H1 (cell line): ENCODE results near the gene CHMP6. TPM values are rescaled to one million over a fixed set of nuclear protein-coding genes. Genes with fewer than 3 reads are reported as not detected.

ENCODE experiments used
- CTCF ChIA-PET: fragments of 300-600 bp; sonication (Branson Sonifier 250); formaldehyde crosslinking; loops from one replicate; lab custom pipeline; 2021; ENCODE audit not compliant: partially characterized antibody; lab: Charles Lee
- POLR2A ChIA-PET: fragments of 300-600 bp; sonication (Branson Sonifier 250); formaldehyde crosslinking; loops from one replicate; lab custom pipeline; 2021; ENCODE audit warnings: inconsistent platforms; ENCODE audit not compliant: partially characterized antibody; lab: Charles Lee
- DNase-seq, 2 experiments: peaks; one replicate each; pipeline versions ENCODE4 v3.0.0 to v3.0.0-alpha.2; 2010 to 2022; ENCODE audit warnings: low spot score in 2 of 2, low read depth in 1 of 2, mixed read lengths in 1 of 2
- FAIRE-seq: peaks from 2 replicates; lab custom pipeline; 2011; peaks lifted over from hg19 to GRCh38; lab: Jason Lieb, UNC
- H2AFZ ChIP-seq: 2 replicates; pipeline ENCODE4 v1.8.1; 2012; ENCODE audit warnings: low read length, inconsistent platforms
- H2AK5ac ChIP-seq: 2 replicates; pipeline ENCODE4 v1.6.1; 2013; ENCODE audit warnings: low read depth, low read length
- H2BK120ac ChIP-seq: replicated peaks from 2 replicates; pipeline ENCODE3; 2013; ENCODE audit warnings: low read depth, low read length, inconsistent platforms
- H2BK12ac ChIP-seq: 2 replicates; pipeline ENCODE4 v1.6.1; 2013; ENCODE audit warnings: low read depth, low read length
- H2BK15ac ChIP-seq: 2 replicates; pipeline ENCODE4 v1.6.1; 2013; ENCODE audit warnings: low read length
- H2BK20ac ChIP-seq: 2 replicates; pipeline ENCODE4 v1.6.1; 2013; ENCODE audit warnings: low read length
- H2BK5ac ChIP-seq: 2 replicates; pipeline ENCODE4 v1.6.1; 2013; ENCODE audit warnings: low read depth, low read length
- H3K14ac ChIP-seq: 2 replicates; pipeline ENCODE4 v1.6.1; 2013; ENCODE audit warnings: inconsistent platforms; ENCODE audit not compliant: insufficient read length
- H3K18ac ChIP-seq: 2 replicates; pipeline ENCODE4 v1.6.1; 2013; ENCODE audit warnings: low read length; ENCODE audit errors: extremely low read depth
- H3K23ac ChIP-seq: 2 replicates; pipeline ENCODE4 v1.6.1; 2013; ENCODE audit warnings: inconsistent platforms; ENCODE audit not compliant: insufficient read length
- H3K23me2 ChIP-seq: 2 replicates; pipeline ENCODE4 v1.6.1; 2013; ENCODE audit warnings: low read depth, low read length
- H3K27ac ChIP-seq: 2 replicates; pipeline ENCODE4 v1.6.1; 2011; ENCODE audit warnings: low read depth, low read length, inconsistent platforms
- H3K27me3 ChIP-seq, 4 experiments: replicated peaks in 1 of 4; 1 replicate in 1 of 4; 2 replicates in 3 of 4; pipeline versions ENCODE4 v1.6.1 to v1.8.1; 2011 to 2013; ENCODE audit warnings: low read length in 3 of 4, mild to moderate bottlenecking in 3 of 4, inconsistent platforms in 2 of 4, mixed read lengths in 2 of 4, moderate library complexity in 1 of 4; ENCODE audit not compliant: control insufficient read depth in 3 of 4, insufficient read depth in 3 of 4; ENCODE audit errors: extremely low read depth in 1 of 4
- H3K36me3 ChIP-seq, 4 experiments: 2 replicates each; pipeline versions ENCODE4 v1.6.1 to v1.8.1; 2011 to 2013; ENCODE audit warnings: mild to moderate bottlenecking in 4 of 4, low read length in 3 of 4, moderate library complexity in 2 of 4, control low read depth in 1 of 4, inconsistent platforms in 1 of 4; ENCODE audit not compliant: insufficient read depth in 4 of 4, control insufficient read depth in 2 of 4
- H3K4ac ChIP-seq: replicated peaks from 2 replicates; pipeline ENCODE3; 2013; ENCODE audit warnings: low read length, low read depth, mixed read lengths, inconsistent platforms; ENCODE audit not compliant: insufficient read length
- H3K4me1 ChIP-seq, 4 experiments: replicated peaks in 1 of 4; 1 replicate in 1 of 4; 2 replicates in 3 of 4; pipeline versions ENCODE4 v1.6.1 to v1.8.1; 2011 to 2013; ENCODE audit warnings: low read length in 3 of 4, inconsistent platforms in 2 of 4, mixed read lengths in 1 of 4; ENCODE audit not compliant: insufficient read depth in 4 of 4, control insufficient read depth in 3 of 4
- H3K4me2 ChIP-seq, 2 experiments: 2 replicates each; pipeline versions ENCODE4 v1.6.1 to v1.8.1; 2011 to 2013; ENCODE audit warnings: low read depth in 2 of 2, low read length in 2 of 2, control low read depth in 1 of 2, inconsistent platforms in 1 of 2, mild to moderate bottlenecking in 1 of 2; ENCODE audit not compliant: insufficient read depth in 1 of 2
- H3K4me3 ChIP-seq, 4 experiments: fragments of 200-600, 300-600 bp in 1 of 4; sonication (generic), shearing (Covaris generic), sonication (Bioruptor Twin) in 1 of 4; 2 replicates each; pipeline versions ENCODE4 v1.5.1 to v1.8.1; 2011 to 2016; ENCODE audit warnings: low read length in 4 of 4, low read depth in 3 of 4, control low read depth in 2 of 4, inconsistent platforms in 2 of 4, mild to moderate bottlenecking in 2 of 4, mixed read lengths in 1 of 4, moderate library complexity in 1 of 4; ENCODE audit not compliant: insufficient read depth in 2 of 4; ENCODE audit errors: extremely low read depth in 1 of 4
- H3K56ac ChIP-seq: replicated peaks from 2 replicates; pipeline ENCODE3; 2013; ENCODE audit warnings: low read depth, mild to moderate bottlenecking, mixed read lengths, low read length, inconsistent platforms; ENCODE audit not compliant: insufficient read length
- H3K79me1 ChIP-seq: 2 replicates; pipeline ENCODE4 v1.6.1; 2013; ENCODE audit warnings: low read depth, low read length, control low read depth
- H3K79me2 ChIP-seq, 2 experiments: 2 replicates each; pipeline versions ENCODE4 v1.6.1 to v1.8.1; 2012 to 2013; ENCODE audit warnings: low read length in 2 of 2, mild to moderate bottlenecking in 2 of 2, inconsistent platforms in 1 of 2; ENCODE audit not compliant: insufficient read depth in 2 of 2, control insufficient read depth in 1 of 2
- H3K9ac ChIP-seq, 4 experiments: replicated peaks in 1 of 4; 1 replicate in 1 of 4; 2 replicates in 3 of 4; pipeline versions ENCODE4 v1.6.1 to v1.8.1; 2011 to 2013; ENCODE audit warnings: low read depth in 3 of 4, low read length in 3 of 4, control low read depth in 2 of 4, mild to moderate bottlenecking in 2 of 4, moderate library complexity in 2 of 4, inconsistent platforms in 1 of 4; ENCODE audit errors: extremely low read depth in 1 of 4
- H3K9me3 ChIP-seq, 2 experiments: 2 replicates each; pipeline versions ENCODE4 v1.6.1 to v1.8.1; 2012 to 2013; ENCODE audit warnings: mild to moderate bottlenecking in 2 of 2, moderate library complexity in 2 of 2, control low read depth in 1 of 2, inconsistent platforms in 1 of 2, low read depth in 1 of 2, low read length in 1 of 2, mixed read lengths in 1 of 2; ENCODE audit not compliant: insufficient read depth in 2 of 2
- H4K20me1 ChIP-seq, 2 experiments: replicated peaks in 1 of 2; 2 replicates each; pipeline versions ENCODE3 to v1.8.1; 2011 to 2013; ENCODE audit warnings: inconsistent platforms in 2 of 2, low read length in 2 of 2, mild to moderate bottlenecking in 1 of 2; ENCODE audit not compliant: insufficient read depth in 2 of 2, control insufficient read depth in 1 of 2
- H4K5ac ChIP-seq: 2 replicates; pipeline ENCODE4 v1.6.1; 2013; ENCODE audit warnings: low read length, low read depth, mixed read lengths, inconsistent platforms; ENCODE audit not compliant: insufficient read length
- H4K8ac ChIP-seq: 2 replicates; pipeline ENCODE4 v1.8.0; 2013; ENCODE audit warnings: mild to moderate bottlenecking, moderate library complexity, low read length, inconsistent platforms; ENCODE audit not compliant: insufficient read depth; ENCODE audit errors: extremely low read depth
- H4K91ac ChIP-seq: replicated peaks from 2 replicates; pipeline ENCODE3; 2013; ENCODE audit warnings: low read length, mixed read lengths, inconsistent platforms; ENCODE audit not compliant: insufficient read length
- FOSL1 ChIP-seq: IDR thresholded peaks from 2 replicates; pipeline ENCODE4 v1.6.1; 2011; ENCODE audit warnings: mild to moderate bottlenecking, low read depth, low read length, moderate library complexity; ENCODE audit not compliant: insufficient read depth
- WGBS, 2 experiments: shearing (Covaris generic) in 1 of 2; methylation state at CpG; one replicate each; pipeline versions ENCODE4 v1.1.6 to v1.1.7; 2013 to 2015; ENCODE audit warnings: low lambda C conversion rate in 2 of 2, mixed read lengths in 2 of 2, inconsistent platforms in 1 of 2, low coverage in 1 of 2, missing lambda C conversion rate in 1 of 2; ENCODE audit not compliant: insufficient replicate concordance in 2 of 2, insufficient coverage in 1 of 2, insufficient read length in 1 of 2; ENCODE audit errors: extremely low coverage in 1 of 2, missing lambda C conversion rate in 1 of 2; 5-methylcytosine and 5-hydroxymethylcytosine counted together
- polyA plus RNA-seq, 7 experiments: library from polyadenylated mRNA; depleted of rRNA in 3 of 7; stranded (reverse) in 5 of 7; unstranded in 2 of 7; fragments of >200 nt in 5 of 7; fragments of 200-250 nt in 2 of 7; gene quantifications; 1 replicate in 5 of 7; 2 replicates in 1 of 7; 4 replicates in 1 of 7; pipeline versions ENCODE4 v1.2.1 to v1.2.3, GENCODE V29; 2011 to 2013; ENCODE audit warnings: missing spikeins in 2 of 7, mixed read lengths in 2 of 7
- total RNA-seq: library from RNA; stranded (reverse); fragmentation: NEBNext Ultra II Directional; extraction: Animal tissue kit (Norgen Biotek cat#: 25700); gene quantifications from 2 replicates; pipeline ENCODE4 v1.2.1, GENCODE V29; 2021

Gene CHMP6
- total and polyA plus RNA-seq, 2 of the 8 experiments (the other 6 are each of a cell fraction or from before 2014, with no cell fraction given) = 15.7 to 24.3 TPM

GRCh38 chr17:81037026-81037797 lies 45.6 kb downstream of the CHMP6 start:
- Histone ChIP-seq H3K27me3 (peaks cover 0 to 11% (median 5%) of the 10 kb centered on the region in 4 experiments; a peak in 5 of 7 replicates), H2BK15ac (no peak overlapping the region), H4K8ac (no peak overlapping the region), H2BK20ac (no peak overlapping the region), H3K4me2 (peak overlapping the region in 1 of 2 experiments; percentile 77; a peak in 1 of 4 replicates), H3K23ac (no peak overlapping the region), H3K9ac (no peak overlapping the region), H3K4me3 (no peak overlapping the region), H3K18ac (no peak overlapping the region), H4K91ac (no peak overlapping the region), H3K79me2 (peaks cover 0 to 35% of the 10 kb centered on the region in 2 experiments; a peak in 2 of 4 replicates), H3K23me2 (peaks cover 10% of the 10 kb centered on the region; the same call in 1 of the 2 replicates), H3K27ac (no peak overlapping the region), H2BK12ac (no peak overlapping the region), H3K14ac (no peak overlapping the region), H3K36me3 (no peaks in the 10 kb centered on the region), H3K4me1 (peaks cover 0 to 23% (median 11%) of the 10 kb centered on the region in 4 experiments; a peak in 5 of 7 replicates), H2AFZ (no peak overlapping the region), H4K5ac (no peak overlapping the region), H2BK5ac (no peak overlapping the region), H3K4ac (no peak overlapping the region), H3K56ac (no peak overlapping the region), H4K20me1 (peaks cover 5 to 36% of the 10 kb centered on the region in 2 experiments), H2AK5ac (no peak overlapping the region), H3K9me3 (no peaks in the 10 kb centered on the region), H2BK120ac (no peak overlapping the region), H3K79me1 (peaks cover 13% of the 10 kb centered on the region)
- WGBS, 2 experiments = 87% methylated on average over 27 of the region's 28 CpGs; no CpG with 5 or more reads in 1 of the 2 experiments
- FAIRE-seq = no peak
- DNase-seq = no peak
- ChIA-PET POLR2A (interaction anchor here (1.4 to 5.9 kb wide), 8 partner anchors 11 to 60 kb away, joined by 3 to 42 read pairs (median 6); no protein-coding TSS in a partner anchor), CTCF (interaction anchor here (0.6 to 15.3 kb wide), 11 partner anchors 12 to 1029 kb away, joined by 3 to 103 read pairs (median 3); no protein-coding TSS in a partner anchor)
- TF ChIP-seq FOSL1 = no peak
